GM18519 (cell line): ENCODE measurements around the gene PCDH20.
"Not testable (repeated sequence)": the region's sequence is repeated elsewhere in the genome, so short reads cannot be mapped to it uniquely, and the experiment has no call there.

ENCODE experiments used
- ATAC-seq: cut with Tn5 transposase; IDR thresholded peaks from one replicate; pipeline ENCODE4 v1.9.1; 2021; ENCODE audit warnings: mild to moderate bottlenecking, moderate library complexity; ENCODE audit not compliant: unreplicated experiment, low FRiP score

The PCDH20 gene

GRCh38 chr13:61415749-61416148 is at the start of gene PCDH20:
PCDH20 (minus strand) TSS chr13:61415849; CDS start chr13:61415158, 691 bp downstream.
- no peak for ATAC-seq

- ATAC-seq, result no peak
Observed at GRCh38 chr13:61463024-61463423, 47.4 kb upstream of the PCDH20 start.

GRCh38 chr13:61453121-61453520 is 37.5 kb upstream of the PCDH20 start:
- no peak for ATAC-seq

- no peak for ATAC-seq
Observed at GRCh38 chr13:61432029-61432428, 16.4 kb upstream of the PCDH20 start.

- no peak for ATAC-seq
Observed at GRCh38 chr13:61423915-61424314, 8.3 kb upstream of the PCDH20 start.

GRCh38 chr13:61417086-61417570 is 1.5 kb upstream of the PCDH20 start:
- ATAC-seq, result no peak

GRCh38 chr13:61415058-61415721 is 459 bp downstream of the PCDH20 start:
- ATAC-seq, result no peak

GRCh38 chr13:61414686-61415057 is 977 bp downstream of the PCDH20 start:
- no peak for ATAC-seq

GRCh38 chr13:61413572-61414535 is 1.8 kb downstream of the PCDH20 start:
- no peak for ATAC-seq

- no peak for ATAC-seq
Observed at GRCh38 chr13:61410669-61411297, 4.9 kb downstream of the PCDH20 start.

GRCh38 chr13:61410266-61410665 is 5.4 kb downstream of the PCDH20 start:
- ATAC-seq, result no peak

- no peak for ATAC-seq
Observed at GRCh38 chr13:61408571-61408970, 7.1 kb downstream of the PCDH20 start.

- ATAC-seq, result no peak
Observed at GRCh38 chr13:61406275-61406674, 9.4 kb downstream of the PCDH20 start.

GRCh38 chr13:61396121-61396520 is 19.5 kb downstream of the PCDH20 start:
- no peak for ATAC-seq

- no peak for ATAC-seq
Observed at GRCh38 chr13:61391426-61391825, 24.2 kb downstream of the PCDH20 start.

GRCh38 chr13:61387694-61388093 is 28.0 kb downstream of the PCDH20 start:
- ATAC-seq, result no peak

- ATAC-seq, result no peak
Observed at GRCh38 chr13:61383111-61383510, 32.5 kb downstream of the PCDH20 start.

GRCh38 chr13:61370520-61370919 is 45.1 kb downstream of the PCDH20 start:
- no peak for ATAC-seq

- not testable (repeated sequence) for ATAC-seq
Observed at GRCh38 chr13:61364690-61365089, 51.0 kb downstream of the PCDH20 start.

- ATAC-seq, result no peak
Observed at GRCh38 chr13:61362522-61362921, 53.1 kb downstream of the PCDH20 start.
